OCI-LY7 (cell line): ENCODE data around the gene POU4F1. TPM values are rescaled to one million over a fixed set of nuclear protein-coding genes. Genes with fewer than 3 reads are reported as not detected.

ENCODE experiments used
- BruUV-seq: library from RNA; stranded (reverse); fragments of 400-500 nt; replicated peaks from 2 replicates; lab custom pipeline; 2021; lab: Mats Ljungman, UMichigan
- CTCF ChIA-PET: fragments of 300-600 bp; sonication (Branson Sonifier 250); formaldehyde crosslinking; loops from one replicate; lab custom pipeline; 2022; ENCODE audit warnings: antibody characterized with exemption; ENCODE audit not compliant: unreplicated experiment; lab: Charles Lee
- POLR2A ChIA-PET: fragments of 300-600 bp; sonication (Branson Sonifier 250); formaldehyde crosslinking; loops from one replicate; lab custom pipeline; 2022; ENCODE audit warnings: antibody characterized with exemption; lab: Charles Lee
- DNase-seq: peaks from one replicate; pipeline ENCODE4 v3.0.0-alpha.2; 2015; ENCODE audit warnings: low spot score
- H2AFZ ChIP-seq: fragments of 200-600 bp; sonication (generic), shearing (Covaris generic); 2 replicates; pipeline ENCODE4 v1.6.1; 2014; ENCODE audit warnings: mild to moderate bottlenecking, antibody characterized with exemption, low read length, moderate library complexity
- H3K27ac ChIP-seq: fragments of 200-600 bp; sonication (generic); 2 replicates; pipeline ENCODE4 v1.5.1; 2014; ENCODE audit warnings: mixed run types, low read depth, mild to moderate bottlenecking, moderate library complexity, low read length, inconsistent platforms; ENCODE audit not compliant: poor library complexity, severe bottlenecking
- H3K36me3 ChIP-seq: fragments of 200-600 bp; sonication (generic); 2 replicates; pipeline ENCODE4 v1.6.1; 2014; ENCODE audit warnings: mild to moderate bottlenecking, antibody characterized with exemption, low read length, moderate library complexity, mixed read lengths; ENCODE audit not compliant: insufficient read depth
- H3K4me1 ChIP-seq: fragments of 200-600 bp; sonication (generic); 2 replicates; pipeline ENCODE4 v1.5.1; 2014; ENCODE audit warnings: mild to moderate bottlenecking, low read length; ENCODE audit not compliant: insufficient read depth, poor library complexity, severe bottlenecking
- H3K4me2 ChIP-seq: fragments of 200-600 bp; sonication (generic); 2 replicates; pipeline ENCODE4 v1.6.1; 2014; ENCODE audit warnings: mild to moderate bottlenecking, low read length
- H3K4me3 ChIP-seq: fragments of 200-600 bp; sonication (generic); 2 replicates; pipeline ENCODE4 v1.5.1; 2014; ENCODE audit warnings: mild to moderate bottlenecking, low read depth, low read length; ENCODE audit not compliant: poor library complexity, severe bottlenecking
- H3K79me2 ChIP-seq: fragments of 200-600 bp; sonication (generic); 2 replicates; pipeline ENCODE4 v1.6.1; 2016; ENCODE audit warnings: low read depth, mild to moderate bottlenecking, low read length, moderate library complexity, mixed read lengths; ENCODE audit not compliant: insufficient read depth
- H3K9me2 ChIP-seq: fragments of 200-600 bp; sonication (generic); 2 replicates; pipeline ENCODE4 v1.6.1; 2016; ENCODE audit warnings: mild to moderate bottlenecking, low read length, mixed read lengths; ENCODE audit not compliant: insufficient read depth
- H3K9me3 ChIP-seq: fragments of 200-600 bp; sonication (generic); 2 replicates; pipeline ENCODE4 v1.6.1; 2014; ENCODE audit warnings: mild to moderate bottlenecking, mixed run types, low read length, mixed read lengths
- H4K20me1 ChIP-seq: fragments of 200-600 bp; sonication (generic); 2 replicates; pipeline ENCODE4 v1.6.1; 2014; ENCODE audit warnings: mild to moderate bottlenecking, antibody characterized with exemption, low read length, moderate library complexity, mixed read lengths; ENCODE audit not compliant: insufficient read depth
- EZH2phosphoT487 ChIP-seq: fragments of 200-600 bp; sonication (generic); IDR thresholded peaks from 2 replicates; pipeline ENCODE4 v1.6.1; 2018; ENCODE audit warnings: low read depth, borderline replicate concordance, mild to moderate bottlenecking, mixed run types, antibody characterized with exemption, low read length, moderate library complexity, mixed read lengths
- intact Hi-C: fragments of 100-400 bp; cut with micrococcal nuclease; formaldehyde crosslinking; loops from one replicate; pipeline ENCODE4 v1.10.0; 2022; ENCODE audit not compliant: unreplicated experiment
- total RNA-seq, 2 experiments: library from RNA; depleted of rRNA in 1 of 2; stranded (reverse); fragments of >200 nt in 1 of 2; shearing (Covaris generic) in 1 of 2; gene quantifications; 2 replicates each; pipeline ENCODE4 v1.2.3, GENCODE V29; 2014 to 2022
- TF ChIP-seq, protein P1 (sequence below): fragments of 200-600 bp; sonication (generic); conservative IDR thresholded peaks from 2 replicates; pipeline ENCODE4 v1.5.1; 2014; ENCODE audit warnings: mild to moderate bottlenecking, antibody characterized with exemption, low read length, moderate library complexity, mixed read lengths

The POU4F1 gene
- total RNA-seq, 2 experiments from 2014 or later, result 4.5 to 7.3 TPM

DNA sequence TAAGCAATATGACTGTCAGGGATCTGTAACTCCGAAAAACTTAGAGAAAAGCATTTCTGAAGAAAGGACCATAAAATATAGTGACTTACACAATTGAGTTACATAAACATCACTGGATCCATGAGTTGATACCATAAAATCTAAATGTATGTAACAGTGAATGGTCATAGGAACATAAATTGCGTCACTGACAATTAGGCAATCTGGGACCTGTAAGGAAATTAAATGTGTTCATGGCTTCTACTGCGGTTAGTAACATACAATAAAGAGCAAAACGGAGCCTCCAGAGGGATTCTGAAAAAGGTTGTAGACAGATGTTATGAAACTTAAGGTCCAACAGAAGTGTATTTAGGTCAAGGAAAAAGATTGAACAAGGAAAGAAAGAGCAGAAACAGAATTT lies 27.1 kb downstream of the POU4F1 start:
- TF ChIP-seq, protein P1, sequence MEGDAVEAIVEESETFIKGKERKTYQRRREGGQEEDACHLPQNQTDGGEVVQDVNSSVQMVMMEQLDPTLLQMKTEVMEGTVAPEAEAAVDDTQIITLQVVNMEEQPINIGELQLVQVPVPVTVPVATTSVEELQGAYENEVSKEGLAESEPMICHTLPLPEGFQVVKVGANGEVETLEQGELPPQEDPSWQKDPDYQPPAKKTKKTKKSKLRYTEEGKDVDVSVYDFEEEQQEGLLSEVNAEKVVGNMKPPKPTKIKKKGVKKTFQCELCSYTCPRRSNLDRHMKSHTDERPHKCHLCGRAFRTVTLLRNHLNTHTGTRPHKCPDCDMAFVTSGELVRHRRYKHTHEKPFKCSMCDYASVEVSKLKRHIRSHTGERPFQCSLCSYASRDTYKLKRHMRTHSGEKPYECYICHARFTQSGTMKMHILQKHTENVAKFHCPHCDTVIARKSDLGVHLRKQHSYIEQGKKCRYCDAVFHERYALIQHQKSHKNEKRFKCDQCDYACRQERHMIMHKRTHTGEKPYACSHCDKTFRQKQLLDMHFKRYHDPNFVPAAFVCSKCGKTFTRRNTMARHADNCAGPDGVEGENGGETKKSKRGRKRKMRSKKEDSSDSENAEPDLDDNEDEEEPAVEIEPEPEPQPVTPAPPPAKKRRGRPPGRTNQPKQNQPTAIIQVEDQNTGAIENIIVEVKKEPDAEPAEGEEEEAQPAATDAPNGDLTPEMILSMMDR, result no peak
- TF ChIP-seq EZH2phosphoT487, result no peak
- Histone ChIP-seq H3K9me2 (no peaks in the 10 kb centered on the region), H3K4me1 (no peaks in the 10 kb centered on the region), H3K4me3 (no peak overlapping the region), H3K27ac (no peak overlapping the region), H4K20me1 (no peaks in the 10 kb centered on the region), H3K79me2 (no peaks in the 10 kb centered on the region), H3K4me2 (no peak overlapping the region), H3K9me3 (no peaks in the 10 kb centered on the region), H2AFZ (no peak overlapping the region), H3K36me3 (no peaks in the 10 kb centered on the region)
- BruUV-seq, result no TSS peak
- POLR2A ChIA-PET, result no interaction called here
- intact Hi-C loops, result no loop called here
- CTCF ChIA-PET, result no interaction called here
- no peak for DNase-seq

DNA sequence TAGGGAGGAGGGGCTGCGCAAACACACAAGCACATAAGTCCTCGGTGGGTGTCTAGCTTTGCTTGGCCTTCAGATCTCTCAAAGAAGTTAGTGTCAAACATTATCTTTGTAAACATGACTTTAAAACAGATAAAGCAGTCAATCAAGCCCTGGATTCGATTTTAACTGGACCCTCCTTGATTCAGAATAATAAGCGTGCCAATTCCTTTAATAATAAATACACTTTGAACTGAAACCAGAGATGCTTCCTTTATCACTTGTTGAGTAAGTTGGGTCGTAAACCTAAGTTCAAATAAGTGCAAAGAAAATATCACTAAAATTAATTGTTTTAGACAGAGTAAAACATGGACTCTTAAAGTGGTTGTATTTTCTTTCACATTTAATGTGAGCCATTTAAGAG lies 30.9 kb downstream of the POU4F1 start:
- H3K4me2 ChIP-seq, result no peak overlapping the region
- no peak for DNase-seq
- no peaks in the 10 kb centered on the region for H3K36me3 ChIP-seq
- no peaks in the 10 kb centered on the region for H4K20me1 ChIP-seq
- no peaks in the 10 kb centered on the region for H3K4me1 ChIP-seq
- intact Hi-C loops, result no loop called here
- BruUV-seq, result no TSS peak
- TF ChIP-seq, protein P1, result no peak
- TF ChIP-seq EZH2phosphoT487, result no peak
- no peak overlapping the region for H3K27ac ChIP-seq
- H3K9me3 ChIP-seq, result no peaks in the 10 kb centered on the region
- H3K4me3 ChIP-seq, result no peak overlapping the region
- no peaks in the 10 kb centered on the region for H3K9me2 ChIP-seq
- ChIA-PET CTCF (no interaction called here), POLR2A (no interaction called here)
- H3K79me2 ChIP-seq, result no peaks in the 10 kb centered on the region
- H2AFZ ChIP-seq, result no peak overlapping the region

DNA sequence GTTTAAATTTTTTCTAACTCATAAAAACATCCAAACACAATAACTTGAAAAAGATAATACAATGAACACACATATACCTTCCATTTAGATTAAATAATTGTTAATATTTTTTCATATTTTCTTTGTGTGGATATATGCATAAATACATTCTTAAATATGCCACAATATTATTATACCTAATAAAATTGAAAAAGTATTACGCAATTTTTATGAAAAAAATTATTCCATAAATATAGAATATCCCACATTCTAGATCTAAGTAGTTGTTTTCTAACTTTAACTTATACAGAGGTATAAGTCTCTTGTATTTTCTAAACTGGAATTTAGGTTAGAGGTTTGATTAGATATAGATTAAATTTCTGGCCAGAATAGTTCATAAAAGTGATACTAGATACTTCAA lies 34.3 kb downstream of the POU4F1 start:
- intact Hi-C loops, result no loop called here
- no peak for DNase-seq
- H2AFZ ChIP-seq, result no peak overlapping the region
- no peaks in the 10 kb centered on the region for H4K20me1 ChIP-seq
- ChIA-PET POLR2A (interaction anchor here (0.7 to 1.1 kb wide), 6 partner anchors 11 to 308 kb away, joined by 3 to 4 read pairs (median 3); no protein-coding TSS in a partner anchor), CTCF (no interaction called here)
- no peak for TF ChIP-seq EZH2phosphoT487
- TF ChIP-seq, protein P1, result no peak
- no peaks in the 10 kb centered on the region for H3K9me3 ChIP-seq
- H3K27ac ChIP-seq, result no peak overlapping the region
- no peaks in the 10 kb centered on the region for H3K36me3 ChIP-seq
- BruUV-seq, result no TSS peak
- no peaks in the 10 kb centered on the region for H3K79me2 ChIP-seq
- no peak overlapping the region for H3K4me3 ChIP-seq
- no peak overlapping the region for H3K4me2 ChIP-seq
- no peaks in the 10 kb centered on the region for H3K9me2 ChIP-seq
- H3K4me1 ChIP-seq, result no peaks in the 10 kb centered on the region
